LHCN-M2 (cell line): ENCODE results near the gene ZNF322. TPM values are rescaled to one million over a fixed set of nuclear protein-coding genes. Genes with fewer than 3 reads are reported as not detected.
A peak's percentile ranks its signal among the peaks of the same experiment; 100 is the strongest.
"Not testable (repeated sequence)": the region's sequence is repeated elsewhere in the genome, so short reads cannot be mapped to it uniquely, and the experiment has no call there.

Source experiments
- DNase-seq: peaks from one replicate; pipeline ENCODE4 v3.0.0-alpha.2; 2012; ENCODE audit warnings: low read depth
- polyA plus RNA-seq: library from polyadenylated mRNA; unstranded; fragments of >200 nt; gene quantifications from one replicate; pipeline ENCODE4 v1.2.1, GENCODE V29; 2012; ENCODE audit warnings: missing spikeins
- total RNA-seq: library from RNA; depleted of rRNA; stranded (reverse); fragments of >200 nt; gene quantifications from 2 replicates; pipeline ENCODE4 v1.2.3, GENCODE V29; 2014; rRNA removed

The ZNF322 gene, protein sequence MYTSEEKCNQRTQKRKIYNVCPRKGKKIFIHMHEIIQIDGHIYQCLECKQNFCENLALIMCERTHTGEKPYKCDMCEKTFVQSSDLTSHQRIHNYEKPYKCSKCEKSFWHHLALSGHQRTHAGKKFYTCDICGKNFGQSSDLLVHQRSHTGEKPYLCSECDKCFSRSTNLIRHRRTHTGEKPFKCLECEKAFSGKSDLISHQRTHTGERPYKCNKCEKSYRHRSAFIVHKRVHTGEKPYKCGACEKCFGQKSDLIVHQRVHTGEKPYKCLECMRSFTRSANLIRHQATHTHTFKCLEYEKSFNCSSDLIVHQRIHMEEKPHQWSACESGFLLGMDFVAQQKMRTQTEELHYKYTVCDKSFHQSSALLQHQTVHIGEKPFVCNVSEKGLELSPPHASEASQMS
- 18.0 and 18.1 TPM in 2 replicates for total RNA-seq
- 4.5 TPM for polyA plus RNA-seq

DNA sequence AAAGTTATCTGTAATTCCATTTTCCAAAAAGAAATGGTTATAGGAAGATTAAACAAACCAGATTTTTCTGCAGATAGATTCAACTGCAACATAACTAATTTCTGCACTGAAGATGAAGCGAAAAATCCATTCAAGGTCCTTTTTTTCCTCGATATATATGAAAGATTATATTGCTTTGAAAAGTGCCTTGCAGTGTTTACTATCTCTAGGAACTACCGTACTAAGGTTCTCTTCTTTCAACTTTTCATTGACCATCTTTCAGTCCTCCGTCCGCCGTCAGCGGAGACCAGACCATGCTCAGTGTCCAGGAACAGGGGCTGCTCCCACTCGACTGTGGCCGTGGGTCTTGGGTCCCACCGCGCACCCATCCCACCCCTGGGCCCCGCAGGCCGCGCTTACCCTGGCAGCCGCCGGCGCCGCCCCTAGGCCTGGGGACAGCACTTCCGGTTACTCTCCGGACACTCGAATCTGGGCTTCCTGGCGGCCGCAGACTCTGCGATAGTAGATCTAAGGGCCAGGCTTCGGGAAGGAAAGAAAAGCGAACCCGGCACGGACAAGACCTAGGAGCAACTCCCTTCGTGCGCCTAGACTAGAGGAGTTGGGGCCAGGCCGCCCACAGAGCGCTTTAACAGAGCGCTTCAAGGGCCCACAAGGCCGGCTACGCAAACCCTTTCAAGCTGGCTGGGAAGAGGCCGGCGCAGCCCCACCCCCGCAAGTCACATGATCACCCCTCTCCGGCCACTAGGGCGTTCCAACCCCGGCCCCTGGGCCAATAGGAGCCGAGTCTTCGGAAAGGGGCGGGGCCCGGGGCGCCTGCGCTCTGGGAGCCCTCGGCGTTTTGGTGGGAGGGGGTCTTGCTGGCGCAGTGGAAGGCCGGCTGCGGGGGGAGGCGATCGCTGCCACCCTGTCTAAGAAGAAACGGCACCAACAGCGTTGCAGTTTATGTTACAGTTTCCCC, at the start of gene ZNF322:
Gene ZNF322, minus strand, starts transcription at position 705 of the 958 bp plus-strand sequence. CDS start 21,193 bp downstream, outside the sequence.
- DNase-seq, result peak; percentile 87

DNA sequence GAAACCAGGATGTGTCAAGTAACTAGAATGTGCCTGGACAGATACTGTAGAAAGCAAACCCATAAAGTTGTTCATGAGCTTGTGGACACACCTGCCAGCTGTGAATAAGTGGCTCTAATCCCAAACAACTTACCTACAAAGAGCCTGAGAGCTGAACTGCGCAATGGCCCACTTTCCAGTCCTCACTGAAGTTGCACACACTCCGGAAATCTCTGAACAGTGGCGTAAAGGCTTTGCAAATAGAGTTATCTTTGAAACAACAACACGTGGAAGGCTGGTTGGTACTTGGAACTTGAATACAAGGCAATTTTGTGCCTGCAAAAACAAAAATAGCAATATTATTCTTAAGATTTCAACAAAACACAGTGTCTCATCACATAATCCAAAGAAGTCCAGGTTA, 46.2 kb upstream of the ZNF322 start:
- not testable (repeated sequence) for DNase-seq

DNA sequence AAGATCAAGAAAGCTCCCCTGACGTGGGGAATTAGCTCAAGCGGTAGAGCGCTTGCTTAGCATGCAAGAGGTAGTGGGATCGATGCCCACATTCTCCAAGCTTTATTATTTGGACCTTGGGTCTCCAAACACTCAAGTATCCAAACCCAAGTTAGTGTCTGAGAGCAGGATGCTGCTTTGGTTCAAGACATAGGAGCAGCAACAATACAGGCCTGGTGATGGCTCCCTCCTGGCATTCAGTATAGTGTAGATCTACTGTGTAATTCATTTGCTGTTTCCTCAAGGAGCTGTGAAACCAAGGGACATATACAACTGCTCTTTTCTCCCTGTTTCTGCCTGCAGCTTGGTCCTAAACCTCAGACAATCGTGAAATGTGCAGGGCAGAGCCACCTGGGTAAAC, 45.8 kb upstream of the ZNF322 start:
- not testable (repeated sequence) for DNase-seq

DNA sequence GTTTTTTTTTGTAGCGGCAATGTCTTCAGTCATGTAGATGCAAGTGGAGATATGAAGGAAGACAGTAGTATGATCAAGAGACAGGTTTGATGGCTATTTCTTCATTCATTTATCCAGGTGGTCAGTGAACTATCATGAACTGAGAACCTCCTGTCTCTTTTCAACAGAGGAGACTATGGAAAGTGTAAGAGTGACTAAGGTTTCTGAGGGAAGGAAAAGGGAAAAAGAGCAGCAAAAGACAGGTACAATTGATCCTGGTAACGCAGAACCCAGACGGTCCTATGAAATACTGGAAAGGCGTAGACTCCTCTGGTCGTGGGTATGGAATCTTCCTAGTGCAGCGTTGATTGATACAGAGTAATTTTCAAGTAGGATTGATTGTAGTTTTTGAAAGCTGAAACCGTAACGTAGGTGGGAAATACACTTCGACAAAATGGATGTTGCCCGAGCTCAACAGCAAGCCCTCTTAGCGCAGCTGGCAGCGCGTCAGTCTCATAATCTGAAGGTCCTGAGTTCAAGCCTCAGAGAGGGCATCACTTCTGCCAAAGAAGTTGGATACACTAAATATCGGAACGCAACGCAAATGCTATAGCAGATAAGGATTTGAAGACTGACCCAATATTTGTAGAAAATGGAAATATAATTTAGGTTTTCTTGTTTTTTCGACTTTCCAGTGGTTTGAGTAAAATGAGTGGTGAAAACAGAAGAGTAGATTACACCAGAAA, 41.6 kb upstream of the ZNF322 start:
- DNase-seq, result not testable (repeated sequence)

DNA sequence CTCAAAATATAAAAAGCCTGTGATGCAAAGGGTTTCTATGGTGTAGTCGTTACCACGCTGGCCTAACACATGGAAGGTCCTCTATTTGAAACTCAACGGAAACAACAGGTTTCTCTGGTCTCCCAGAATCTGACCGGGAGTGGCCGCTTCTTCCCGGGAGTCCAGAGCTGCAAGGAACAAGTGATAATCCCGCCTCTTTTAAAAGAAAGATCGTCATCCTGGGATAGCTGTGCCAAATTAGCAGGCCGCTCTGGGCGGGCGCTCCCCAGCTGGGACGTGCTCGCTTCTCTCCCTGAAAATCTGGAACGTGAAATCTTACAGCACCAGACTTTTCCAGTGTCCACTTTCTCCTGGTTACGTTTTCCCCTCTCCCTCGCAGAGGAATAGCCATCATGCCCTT, 38.0 kb upstream of the ZNF322 start:
- DNase-seq, result not testable (repeated sequence)

DNA sequence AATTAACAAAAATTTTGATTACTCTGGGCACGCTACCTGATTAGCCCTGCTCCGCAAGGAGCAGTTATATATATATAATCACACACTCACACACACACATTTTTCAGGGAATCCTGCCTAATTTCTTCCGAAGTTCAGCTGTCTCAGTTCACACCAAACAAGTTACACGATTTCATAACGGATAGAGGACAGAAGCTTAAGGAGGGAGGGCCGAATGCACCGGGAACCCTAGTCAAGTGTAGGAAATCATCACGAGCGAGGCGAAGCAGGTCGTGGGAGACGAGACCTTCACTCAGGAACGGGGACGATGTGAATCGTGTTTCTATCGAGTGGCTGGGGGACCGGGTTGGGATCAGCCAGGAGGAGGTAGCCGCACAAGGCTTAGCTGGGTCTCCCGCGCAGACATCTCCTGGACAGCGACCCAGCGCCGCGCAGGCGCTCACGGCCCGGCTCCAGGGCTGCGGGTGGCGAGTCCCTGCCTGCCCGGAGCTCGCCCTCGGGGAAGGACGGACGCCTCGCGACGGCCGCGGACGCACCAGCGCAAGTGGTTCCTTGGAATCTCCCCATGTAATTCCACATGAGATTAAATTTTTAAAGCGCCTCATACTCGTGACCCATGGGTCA, 29.9 kb upstream of the ZNF322 start:
- not testable (repeated sequence) for DNase-seq

DNA sequence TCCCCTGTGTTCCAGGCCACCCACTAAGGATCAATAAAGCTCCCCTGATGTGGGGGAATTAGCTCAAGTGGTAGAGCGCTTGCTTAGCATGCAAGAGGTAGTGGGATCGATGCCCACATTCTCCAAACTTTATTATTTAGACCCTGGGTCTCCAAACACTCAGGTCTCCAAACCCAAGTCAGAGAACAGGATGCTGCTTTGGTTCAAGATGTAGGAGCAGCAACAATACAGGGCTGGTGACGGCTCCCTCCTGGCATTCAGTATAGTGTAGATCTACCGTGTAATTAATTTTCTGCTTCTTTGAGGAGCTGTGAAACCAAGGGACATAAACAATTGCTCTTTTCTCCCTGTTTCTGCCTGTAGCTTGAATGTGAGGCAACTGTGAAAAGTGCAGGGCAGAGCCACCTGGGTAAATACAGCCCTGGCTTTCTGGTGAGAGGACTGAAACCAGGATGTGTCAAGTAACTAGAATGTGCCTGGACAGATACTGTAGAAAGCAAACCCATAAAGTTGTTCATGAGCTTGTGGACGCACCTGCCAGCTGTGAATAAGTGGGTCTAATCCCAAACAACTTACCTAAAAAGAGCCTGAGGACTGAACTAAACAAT, 23.0 kb upstream of the ZNF322 start:
- DNase-seq, result not testable (repeated sequence)

DNA sequence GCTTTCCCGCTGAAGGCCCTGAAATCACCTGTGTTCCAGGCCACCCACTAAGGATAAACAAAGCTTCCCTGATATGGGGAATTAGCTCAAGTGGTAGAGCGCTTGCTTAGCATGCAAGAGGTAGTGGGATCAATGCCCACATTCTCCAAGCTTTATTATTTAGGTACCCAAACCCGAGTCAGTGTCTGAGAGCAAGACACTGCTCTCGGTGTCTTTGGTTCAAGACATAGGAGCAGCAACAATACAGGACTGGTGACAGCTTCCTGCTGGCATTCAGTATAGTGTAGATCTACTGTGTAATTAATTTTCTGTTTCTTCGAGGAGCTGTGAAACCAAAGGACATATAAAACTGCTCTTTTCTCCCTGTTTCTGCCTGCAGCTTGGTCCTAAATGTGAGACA, 13.7 kb upstream of the ZNF322 start:
- not testable (repeated sequence) for DNase-seq

DNA sequence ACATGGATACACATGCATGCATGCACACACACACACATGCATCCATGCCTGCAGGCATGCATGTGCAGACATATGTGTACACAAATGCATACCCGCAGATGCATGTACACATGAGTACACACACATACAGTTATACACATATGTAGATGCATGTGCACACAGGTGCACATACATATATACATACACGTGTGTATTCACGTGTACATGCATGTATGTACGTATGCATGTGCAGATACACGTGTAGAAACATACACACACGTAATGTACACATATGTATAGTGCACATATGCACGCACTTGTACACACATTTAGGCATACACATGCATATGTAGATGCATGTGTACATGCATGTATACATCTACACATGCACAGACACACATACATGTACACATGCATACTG, 11.0 kb upstream of the ZNF322 start:
- not testable (repeated sequence) for DNase-seq

DNA sequence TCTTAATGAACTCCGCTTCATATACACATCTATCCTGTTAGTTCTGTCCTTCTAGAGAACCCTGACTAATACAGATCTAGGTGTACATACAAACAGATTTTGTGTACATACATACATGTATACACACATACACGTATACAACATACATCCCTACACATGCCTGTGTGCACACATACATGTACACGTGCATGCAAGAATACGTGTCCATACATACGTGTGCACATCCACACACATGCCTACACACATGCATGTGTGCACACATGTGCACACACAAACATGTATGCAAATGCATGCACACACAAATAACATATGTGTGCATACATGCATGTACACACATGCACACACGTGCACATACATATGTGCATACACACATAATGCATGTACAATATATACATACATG, 10.5 kb upstream of the ZNF322 start:
- DNase-seq, result not testable (repeated sequence)

DNA sequence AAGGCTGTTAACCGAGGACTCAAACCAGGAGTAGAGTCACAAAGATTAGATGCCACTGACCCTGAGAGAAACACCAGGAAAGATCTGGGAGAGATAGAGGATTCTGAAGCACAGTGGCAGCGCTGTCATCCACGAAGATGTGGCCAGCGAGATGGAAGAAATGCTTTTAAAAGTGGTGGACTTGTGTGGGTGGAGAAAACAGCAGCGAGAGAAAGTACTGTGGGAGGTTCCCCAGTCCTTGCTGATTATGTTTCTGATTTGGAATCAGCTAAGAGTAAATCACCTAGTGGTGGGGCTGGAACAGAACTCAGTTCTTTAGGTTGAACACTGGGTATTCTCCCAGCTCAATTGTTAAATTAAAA, 435 bp upstream of the ZNF322 start:
- DNase-seq, result peak; percentile 26

DNA sequence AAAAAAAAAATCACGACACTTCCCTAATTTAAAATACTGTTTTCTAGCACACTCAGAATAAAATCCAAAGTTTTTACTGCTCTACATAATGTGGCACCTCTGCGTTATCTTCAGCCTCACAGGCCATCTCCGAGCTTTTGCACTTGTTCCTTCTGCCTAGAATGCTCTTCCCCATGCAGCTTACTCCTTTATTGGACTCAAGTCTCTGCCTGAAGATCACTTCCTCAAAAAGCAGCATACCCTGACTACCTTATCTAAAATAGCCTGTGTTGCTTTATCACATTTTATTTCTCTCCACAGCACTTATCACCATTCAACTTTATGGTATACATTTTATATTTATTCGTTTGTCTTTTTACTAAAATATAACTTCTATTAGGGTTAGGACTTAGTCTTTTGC, 2.3 kb downstream of the ZNF322 start:
- DNase-seq, result no peak

DNA sequence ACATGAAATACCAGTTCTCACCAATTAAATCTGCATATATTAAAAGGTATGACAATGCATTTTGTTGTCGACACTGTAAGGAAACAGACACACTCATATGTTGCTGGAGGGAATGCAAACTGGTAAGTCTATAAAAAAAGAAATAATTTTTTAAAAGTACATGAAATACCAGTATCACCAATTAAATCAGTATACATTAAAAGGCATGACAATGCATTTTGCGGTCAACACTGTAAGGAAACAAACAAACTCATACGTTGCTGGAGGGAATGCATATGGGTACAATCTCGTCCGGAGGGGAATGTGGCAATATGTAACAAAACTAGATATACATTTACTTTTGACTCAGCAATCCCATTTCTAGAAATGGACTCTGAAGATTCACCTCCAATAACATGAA, 6.5 kb downstream of the ZNF322 start:
- DNase-seq, result no peak

DNA sequence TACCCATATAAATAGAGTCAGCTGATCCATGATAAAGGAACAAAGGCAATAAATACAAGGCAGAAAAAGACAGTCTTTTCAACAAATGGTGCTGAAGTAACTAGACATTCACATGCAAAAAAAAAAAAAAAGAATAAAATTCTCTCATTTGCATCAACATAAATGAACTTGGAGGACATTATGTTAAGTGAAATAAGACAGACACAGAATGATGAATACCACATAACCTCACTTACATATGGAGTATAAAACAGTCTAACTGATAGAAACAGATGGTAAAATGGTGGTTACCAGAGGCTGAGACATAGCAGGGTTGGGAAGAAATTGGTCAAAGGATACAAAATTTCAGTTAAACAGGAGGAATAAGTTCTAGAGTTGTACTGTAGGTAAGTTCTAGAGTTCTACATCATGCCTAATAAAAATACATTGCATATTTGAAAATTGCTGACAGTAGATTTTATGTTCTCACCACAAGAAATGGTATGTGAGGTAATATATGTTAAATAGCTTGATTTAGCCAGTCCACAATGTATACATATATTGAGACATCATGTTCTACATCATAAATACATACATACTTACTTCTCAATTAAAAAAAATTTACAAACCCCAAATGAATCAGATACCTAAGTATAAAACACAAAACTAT, 8.3 kb downstream of the ZNF322 start:
- no peak for DNase-seq

DNA sequence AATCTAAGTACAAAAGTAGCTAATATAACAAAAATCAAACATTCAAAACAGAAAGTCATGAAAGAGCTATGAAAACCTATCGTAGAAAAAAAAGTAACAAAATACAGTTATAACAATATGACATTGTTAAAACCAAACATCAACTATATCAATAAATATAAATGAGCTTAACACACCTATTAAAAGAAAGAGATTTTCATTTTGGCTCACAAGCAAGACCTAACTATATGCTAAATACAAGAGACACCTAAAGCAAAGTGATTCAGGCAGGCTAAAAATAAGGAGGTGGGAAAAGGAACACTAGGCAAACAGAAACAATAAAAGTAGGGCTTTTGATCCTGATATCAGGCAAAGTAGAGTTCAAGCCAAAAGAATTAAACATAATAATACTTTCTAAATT, 13.5 kb downstream of the ZNF322 start:
- no peak for DNase-seq

DNA sequence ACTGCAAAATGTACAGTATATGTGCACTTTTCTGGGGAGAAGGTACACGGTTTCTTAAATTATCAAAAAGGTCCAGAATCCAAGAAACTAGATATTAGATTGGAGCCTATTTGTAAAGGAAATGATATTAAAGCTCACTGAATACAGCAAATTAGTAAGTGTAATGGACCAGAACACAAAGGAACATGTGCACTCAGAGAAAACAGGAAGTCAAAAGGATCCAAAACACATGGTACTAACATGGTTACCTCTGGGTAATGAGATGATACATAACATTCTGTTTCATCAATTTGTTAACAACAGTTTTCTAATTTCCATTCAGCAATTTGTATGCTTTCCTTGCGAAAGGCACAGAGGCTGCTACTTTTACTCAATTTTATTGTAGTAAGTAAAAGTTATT, 18.7 kb downstream of the ZNF322 start:
- DNase-seq, result no peak

DNA sequence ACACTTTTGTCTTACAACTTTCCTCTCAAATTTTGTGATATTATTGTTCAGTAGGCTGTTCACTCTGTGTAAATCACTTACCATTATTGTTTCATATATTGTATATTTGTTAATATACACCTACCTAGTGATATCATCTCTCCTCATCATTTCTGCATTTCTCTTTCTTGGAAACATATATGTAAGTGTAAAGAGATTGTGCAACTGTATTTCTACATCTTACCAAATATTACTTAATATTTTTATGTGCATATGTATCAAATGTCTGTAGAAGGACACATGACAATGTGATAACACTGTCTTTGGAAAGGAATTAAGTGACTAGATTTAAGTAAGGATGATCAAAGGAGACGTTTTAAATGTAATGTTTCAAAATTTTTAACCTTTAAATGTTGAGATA, 30.2 kb downstream of the ZNF322 start:
- DNase-seq, result no peak

DNA sequence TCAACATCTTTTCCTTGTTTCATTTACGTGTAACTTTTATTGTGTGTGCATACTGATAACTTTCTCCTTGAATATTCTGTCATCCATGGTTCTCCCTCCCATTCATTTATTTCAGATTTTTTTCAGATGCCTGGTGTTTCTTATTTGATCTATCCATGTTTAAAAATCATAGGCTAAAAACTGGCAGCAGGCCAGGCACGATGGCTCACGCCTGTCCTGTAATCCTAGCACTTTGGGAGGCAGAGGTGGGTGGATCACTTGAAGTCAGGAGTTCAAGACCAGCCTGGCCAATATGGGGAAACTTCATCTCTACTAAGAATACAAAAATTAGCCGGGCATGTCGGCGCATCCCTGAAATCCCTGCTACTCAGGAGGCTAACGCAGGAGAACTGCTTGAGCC, 31.7 kb downstream of the ZNF322 start:
- no peak for DNase-seq

DNA sequence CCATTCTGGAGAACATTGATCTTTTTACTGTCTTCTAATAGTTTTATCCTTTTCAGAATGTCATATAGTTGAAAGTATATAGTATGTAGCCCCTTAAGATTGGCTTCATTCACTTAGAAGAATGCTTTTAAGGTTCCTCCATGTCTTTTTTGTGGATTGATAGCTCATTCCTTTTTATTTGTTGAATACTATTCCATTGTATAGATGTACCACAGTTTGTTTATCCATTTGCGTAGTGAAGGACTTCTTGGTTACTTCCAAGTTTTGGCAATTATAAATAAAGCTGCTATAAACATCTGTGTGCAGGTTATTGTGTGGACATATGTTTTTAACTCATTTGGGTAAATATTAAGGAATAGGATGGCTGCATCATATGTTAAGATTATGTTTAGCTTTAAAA, 35.0 kb downstream of the ZNF322 start:
- no peak for DNase-seq

DNA sequence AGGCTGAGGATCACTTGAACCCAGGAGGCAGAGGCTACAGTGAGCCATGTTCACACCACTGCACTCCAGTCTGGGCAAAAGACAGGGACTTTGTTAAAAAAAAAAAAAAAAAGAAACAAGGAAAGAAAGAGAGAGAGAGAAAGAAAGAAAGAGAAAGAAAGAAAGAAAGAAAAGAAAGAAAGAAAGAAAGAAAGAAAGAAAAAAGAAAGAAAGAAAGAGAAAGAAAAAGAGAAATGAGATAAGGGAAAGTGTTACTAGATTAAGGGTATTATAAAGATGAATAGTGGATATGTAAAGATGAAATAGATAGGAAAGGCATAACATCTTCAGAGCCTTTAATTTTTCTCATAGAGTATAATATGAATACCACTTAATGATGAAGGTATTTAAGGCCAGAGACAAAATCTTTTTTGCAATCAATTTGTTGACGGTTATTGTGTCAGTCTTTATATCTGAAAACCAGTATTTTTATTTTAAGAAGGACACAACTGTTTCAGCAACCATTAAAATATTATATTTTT, 36.1 kb downstream of the ZNF322 start:
- DNase-seq, result no peak
